Measurements from ENCODE around the gene TPD52L1.

The TPD52L1 gene

GRCh38 chr6:125312478-125312877 is 158.9 kb downstream of the TPD52L1 start:
- no peak for DNase-seq

- no peak for DNase-seq
These were observed 159.4 kb downstream of the TPD52L1 start for GRCh38 chr6:125312950-125313349.
